K562 (cell line): Measurements from ENCODE around the gene PLCG2.

Experiments
- CBFB ChIP-seq: sonication (generic); formaldehyde crosslinking; IDR thresholded peaks from 2 replicates; pipeline ENCODE4 v1.4.0; 2020; ENCODE audit warnings: mild to moderate bottlenecking, missing genetic modification reagents
- STAT5A ChIP-seq: IDR thresholded peaks from 2 replicates; pipeline ENCODE4 v1.6.1; 2012; ENCODE audit warnings: low read length, inconsistent platforms, borderline replicate concordance
- TSHZ1 ChIP-seq: fragments of 250-450 bp; sonication (Bioruptor Pico); IDR thresholded peaks from 2 replicates; pipeline ENCODE4 v1.4.0; 2020; ENCODE audit warnings: mild to moderate bottlenecking, moderate library complexity
- USF1 ChIP-seq: sonication (generic); formaldehyde crosslinking; IDR thresholded peaks from 2 replicates; pipeline ENCODE4 v1.9.0; 2022; ENCODE audit warnings: mild to moderate bottlenecking, missing genetic modification reagents
- TF ChIP-seq, protein P1 (sequence below): sonication (generic); formaldehyde crosslinking; IDR thresholded peaks from 2 replicates; pipeline ENCODE4 v1.8.1; 2023; ENCODE audit warnings: mild to moderate bottlenecking, missing genetic modification reagents
- TF ChIP-seq, protein P2 (sequence below), 3 experiments: IDR thresholded peaks in 2 of 3; conservative IDR thresholded peaks in 1 of 3; 2 replicates each; pipeline ENCODE4 v1.5.1; 2011 to 2012; ENCODE audit warnings: low read length in 3 of 3, mild to moderate bottlenecking in 3 of 3, control low read depth in 2 of 3, improper control_type of control experiment in 1 of 3, inconsistent platforms in 1 of 3, low read depth in 1 of 3, mixed read lengths in 1 of 3, moderate library complexity in 1 of 3; ENCODE audit not compliant: insufficient read depth in 2 of 3

DNA sequence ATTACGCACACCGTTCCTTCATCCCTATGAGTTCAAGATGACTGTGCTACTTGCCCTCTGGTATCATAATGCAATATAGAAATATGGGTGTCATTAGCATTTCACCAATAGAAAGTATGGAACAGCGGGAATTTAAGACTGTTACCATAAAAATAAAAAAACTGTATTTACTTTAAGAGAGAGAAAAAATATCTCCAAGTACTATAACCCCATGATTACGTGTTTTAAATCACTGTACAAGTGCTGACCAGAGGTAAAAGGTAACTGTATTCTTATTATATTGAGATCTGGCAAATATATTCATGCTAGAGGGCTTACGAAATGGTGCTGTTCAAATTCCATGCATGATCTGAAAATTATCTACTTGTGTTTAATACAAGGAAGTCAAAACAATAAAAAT lies 226.9 kb downstream of the PLCG2 start:
- TF ChIP-seq USF1 (CRISPR knock-in tag) (no peak), CBFB (CRISPR knock-in tag) (no peak), STAT5A (no peak), TSHZ1 (no peak)
- TF ChIP-seq, protein P1, sequence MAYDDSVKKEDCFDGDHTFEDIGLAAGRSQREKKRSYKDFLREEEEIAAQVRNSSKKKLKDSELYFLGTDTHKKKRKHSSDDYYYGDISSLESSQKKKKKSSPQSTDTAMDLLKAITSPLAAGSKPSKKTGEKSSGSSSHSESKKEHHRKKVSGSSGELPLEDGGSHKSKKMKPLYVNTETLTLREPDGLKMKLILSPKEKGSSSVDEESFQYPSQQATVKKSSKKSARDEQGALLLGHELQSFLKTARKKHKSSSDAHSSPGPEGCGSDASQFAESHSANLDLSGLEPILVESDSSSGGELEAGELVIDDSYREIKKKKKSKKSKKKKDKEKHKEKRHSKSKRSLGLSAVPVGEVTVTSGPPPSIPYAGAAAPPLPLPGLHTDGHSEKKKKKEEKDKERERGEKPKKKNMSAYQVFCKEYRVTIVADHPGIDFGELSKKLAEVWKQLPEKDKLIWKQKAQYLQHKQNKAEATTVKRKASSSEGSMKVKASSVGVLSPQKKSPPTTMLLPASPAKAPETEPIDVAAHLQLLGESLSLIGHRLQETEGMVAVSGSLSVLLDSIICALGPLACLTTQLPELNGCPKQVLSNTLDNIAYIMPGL (CRISPR knock-in tag) = no peak
- TF ChIP-seq, protein P2, sequence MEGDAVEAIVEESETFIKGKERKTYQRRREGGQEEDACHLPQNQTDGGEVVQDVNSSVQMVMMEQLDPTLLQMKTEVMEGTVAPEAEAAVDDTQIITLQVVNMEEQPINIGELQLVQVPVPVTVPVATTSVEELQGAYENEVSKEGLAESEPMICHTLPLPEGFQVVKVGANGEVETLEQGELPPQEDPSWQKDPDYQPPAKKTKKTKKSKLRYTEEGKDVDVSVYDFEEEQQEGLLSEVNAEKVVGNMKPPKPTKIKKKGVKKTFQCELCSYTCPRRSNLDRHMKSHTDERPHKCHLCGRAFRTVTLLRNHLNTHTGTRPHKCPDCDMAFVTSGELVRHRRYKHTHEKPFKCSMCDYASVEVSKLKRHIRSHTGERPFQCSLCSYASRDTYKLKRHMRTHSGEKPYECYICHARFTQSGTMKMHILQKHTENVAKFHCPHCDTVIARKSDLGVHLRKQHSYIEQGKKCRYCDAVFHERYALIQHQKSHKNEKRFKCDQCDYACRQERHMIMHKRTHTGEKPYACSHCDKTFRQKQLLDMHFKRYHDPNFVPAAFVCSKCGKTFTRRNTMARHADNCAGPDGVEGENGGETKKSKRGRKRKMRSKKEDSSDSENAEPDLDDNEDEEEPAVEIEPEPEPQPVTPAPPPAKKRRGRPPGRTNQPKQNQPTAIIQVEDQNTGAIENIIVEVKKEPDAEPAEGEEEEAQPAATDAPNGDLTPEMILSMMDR (IDR thresholded peaks at IDR 0.05 in 2 of 3, conservative IDR thresholded peaks at IDR 0.05 in 1 of 3; ENCODE audit: insufficient read depth in 2 of 3, low read depth in 1 of 3, low read length in 3 of 3) = no peak
